GM21515 (cell line): Measurements from ENCODE around the gene VEPH1.

ENCODE experiments used
- ATAC-seq: cut with Tn5 transposase; IDR thresholded peaks from one replicate; pipeline ENCODE4 v1.9.1; 2021; ENCODE audit not compliant: unreplicated experiment

The VEPH1 gene

DNA sequence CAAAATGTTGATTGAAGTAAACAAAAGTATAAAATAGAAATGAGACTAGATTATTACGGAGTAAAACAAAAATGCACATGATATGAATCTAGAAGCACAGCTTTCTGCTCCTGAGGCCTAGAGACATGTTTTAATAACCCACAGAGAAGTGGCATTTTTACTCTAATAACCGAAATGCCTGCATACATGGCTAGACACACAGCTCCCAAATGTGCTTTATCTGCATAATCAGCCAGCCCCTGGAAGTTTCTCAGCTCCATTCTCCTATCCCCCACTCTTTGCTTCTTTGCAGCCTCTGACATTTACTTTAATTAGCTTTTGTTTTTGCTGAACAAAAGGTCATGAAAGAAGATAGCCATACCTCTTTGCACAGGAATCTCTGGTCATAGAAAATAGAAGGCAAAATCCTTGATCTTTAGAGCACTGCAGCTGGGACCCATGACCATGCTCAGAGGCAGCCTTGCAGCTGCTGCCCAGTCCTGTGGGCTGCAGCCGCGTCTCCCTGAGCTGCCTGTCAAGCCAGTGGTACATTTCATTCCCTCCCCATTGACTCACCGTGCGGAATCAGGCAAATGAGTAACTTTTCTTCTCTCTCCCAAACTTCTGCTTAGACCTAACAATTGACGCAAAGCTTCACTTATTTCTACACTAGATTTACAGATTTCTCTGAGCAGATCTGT is at the start of gene VEPH1:
Gene VEPH1, minus strand, starts transcription at position 501 of the 680 bp plus-strand sequence. CDS start 8,067 bp downstream, outside the sequence.
- ATAC-seq, result no peak

DNA sequence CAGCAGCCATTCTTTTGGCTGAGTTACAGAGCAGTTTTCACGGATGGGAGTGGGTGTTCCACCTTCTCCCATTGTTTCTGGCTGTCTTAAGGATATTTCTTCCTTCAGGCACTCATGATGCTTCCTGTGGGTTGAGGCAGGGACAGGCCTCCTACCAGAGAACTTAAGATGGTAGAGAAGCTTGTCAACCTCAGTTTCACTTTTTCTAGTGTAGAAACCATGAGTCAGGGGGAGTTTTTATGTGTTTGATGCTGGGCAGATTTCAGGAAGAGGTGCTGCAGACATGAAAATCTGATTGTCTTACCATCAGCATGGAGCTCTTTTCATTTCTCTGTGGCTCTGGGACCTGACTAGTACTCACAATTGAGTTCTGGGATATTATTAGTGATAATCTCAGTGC is 48.7 kb upstream of the VEPH1 start:
- ATAC-seq, result no peak

DNA sequence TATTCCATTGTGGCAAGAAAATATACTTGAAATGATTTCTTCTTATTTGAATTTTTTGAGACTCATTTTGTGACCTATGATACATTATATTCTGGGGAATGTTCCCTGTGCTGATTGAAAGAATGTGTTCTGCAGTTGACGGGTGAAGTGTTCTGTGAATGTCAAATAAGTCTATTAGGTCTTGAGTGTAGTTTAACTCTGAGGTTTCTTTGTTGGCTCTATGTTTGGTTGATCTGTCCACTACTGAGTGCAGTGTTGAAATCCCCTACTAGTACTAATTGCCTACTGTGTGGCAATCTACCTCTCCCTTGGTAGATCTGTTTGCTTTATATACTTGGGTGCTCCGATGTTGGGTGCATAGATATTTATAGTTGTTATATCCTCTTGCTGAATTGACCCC is 46.3 kb upstream of the VEPH1 start:
- no peak for ATAC-seq

DNA sequence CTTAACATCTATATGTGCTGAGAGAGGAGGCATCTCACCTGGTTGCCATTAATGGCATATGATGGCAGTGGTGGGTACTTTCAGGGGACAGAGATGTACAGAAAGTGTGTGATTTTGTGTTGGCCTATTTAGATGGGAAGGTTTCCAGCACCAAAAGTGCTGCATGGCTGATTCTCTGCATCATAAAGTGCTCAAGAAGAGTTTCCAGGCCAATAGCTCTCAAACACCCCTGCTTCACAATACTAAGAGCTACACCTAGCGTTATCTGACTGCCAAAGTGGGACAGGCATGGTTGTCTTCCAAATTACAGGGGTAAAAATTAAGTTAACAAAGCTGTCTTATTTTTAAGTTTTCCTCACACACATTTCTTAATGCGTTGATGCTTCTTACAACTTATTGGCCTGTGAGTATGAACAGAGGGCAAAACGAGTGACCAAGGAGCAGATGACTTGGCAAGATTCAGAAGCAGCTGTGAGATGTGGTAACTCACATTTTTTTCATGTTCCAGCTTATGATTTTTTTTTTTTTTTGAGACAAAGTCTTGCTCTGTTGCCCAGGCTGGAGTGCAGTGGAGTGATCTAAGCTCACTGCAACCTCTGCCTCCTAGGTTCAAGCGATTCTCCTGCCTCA is 41.4 kb upstream of the VEPH1 start:
- ATAC-seq, result no peak

DNA sequence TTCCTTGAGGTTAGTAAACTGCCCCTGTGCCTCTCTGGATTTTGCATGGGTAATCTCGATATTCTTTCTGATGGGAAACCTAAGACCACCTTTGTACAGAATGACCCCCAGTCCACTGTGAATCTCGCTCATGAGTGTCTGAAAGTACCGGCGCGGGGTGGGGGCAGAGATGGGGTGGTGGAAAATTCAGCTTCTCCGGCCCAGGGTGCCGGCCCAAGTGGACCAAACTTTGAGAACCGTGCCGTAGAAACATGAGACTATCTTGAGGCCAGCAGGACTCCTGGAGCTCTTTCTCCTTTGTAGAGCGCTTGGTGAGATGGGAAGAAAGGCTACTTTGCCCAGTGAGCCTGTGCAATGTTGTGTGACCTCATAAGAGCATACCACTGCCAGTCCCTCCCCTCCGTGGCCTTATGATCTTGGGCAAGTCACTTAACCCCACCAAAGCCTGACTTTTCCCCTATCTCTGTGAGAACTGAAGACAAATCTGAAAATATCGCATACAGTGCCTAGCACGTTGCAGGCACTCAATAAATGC is 40.4 kb upstream of the VEPH1 start:
- ATAC-seq, result no peak

- ATAC-seq, result no peak
Measured at GRCh38 chr3:157542711-157543500, 39.7 kb upstream of the VEPH1 start.

GRCh38 chr3:157541506-157542236 is 38.5 kb upstream of the VEPH1 start:
- ATAC-seq, result no peak

GRCh38 chr3:157540656-157541055 is 37.4 kb upstream of the VEPH1 start:
- ATAC-seq, result no peak

DNA sequence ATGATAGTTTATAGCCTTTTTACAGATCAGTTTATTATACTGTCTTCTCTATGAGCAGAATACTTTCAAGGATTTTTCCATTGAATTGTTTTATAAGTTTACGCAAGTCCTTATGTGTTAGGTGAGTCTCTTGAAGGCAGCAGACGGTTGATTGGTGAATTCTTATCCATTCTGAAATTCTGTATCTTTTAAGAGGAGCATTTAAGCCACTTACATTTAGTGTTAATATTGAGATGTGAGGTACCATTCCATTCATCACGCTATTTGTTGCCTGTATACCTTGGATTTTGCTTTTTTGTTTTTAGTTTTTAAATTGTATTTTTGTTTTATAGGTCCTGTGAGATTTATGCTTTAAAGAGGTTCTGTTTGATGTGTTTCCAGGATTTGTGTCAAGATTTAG is 32.5 kb upstream of the VEPH1 start:
- no peak for ATAC-seq

DNA sequence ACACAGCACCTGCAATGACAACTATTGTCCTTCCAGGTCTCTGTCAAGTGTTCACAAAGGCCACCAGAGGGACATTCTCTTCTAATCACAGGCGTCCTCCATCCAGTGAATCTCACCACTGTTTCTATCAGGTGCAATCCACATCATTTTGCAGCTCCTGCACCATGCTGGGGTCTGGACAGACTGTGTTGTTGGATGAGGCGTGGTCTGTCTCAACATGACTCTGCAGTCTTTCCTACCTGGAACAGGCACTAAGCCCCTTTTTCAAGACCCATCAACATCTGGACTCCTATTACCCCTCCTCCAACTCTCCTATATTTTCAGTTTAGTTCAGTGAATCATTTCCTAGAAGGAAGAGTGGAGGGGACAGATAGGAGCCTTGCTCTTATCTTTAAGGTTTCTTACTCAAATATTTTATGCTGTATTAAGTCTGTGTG is 31.5 kb upstream of the VEPH1 start:
- ATAC-seq, result no peak

DNA sequence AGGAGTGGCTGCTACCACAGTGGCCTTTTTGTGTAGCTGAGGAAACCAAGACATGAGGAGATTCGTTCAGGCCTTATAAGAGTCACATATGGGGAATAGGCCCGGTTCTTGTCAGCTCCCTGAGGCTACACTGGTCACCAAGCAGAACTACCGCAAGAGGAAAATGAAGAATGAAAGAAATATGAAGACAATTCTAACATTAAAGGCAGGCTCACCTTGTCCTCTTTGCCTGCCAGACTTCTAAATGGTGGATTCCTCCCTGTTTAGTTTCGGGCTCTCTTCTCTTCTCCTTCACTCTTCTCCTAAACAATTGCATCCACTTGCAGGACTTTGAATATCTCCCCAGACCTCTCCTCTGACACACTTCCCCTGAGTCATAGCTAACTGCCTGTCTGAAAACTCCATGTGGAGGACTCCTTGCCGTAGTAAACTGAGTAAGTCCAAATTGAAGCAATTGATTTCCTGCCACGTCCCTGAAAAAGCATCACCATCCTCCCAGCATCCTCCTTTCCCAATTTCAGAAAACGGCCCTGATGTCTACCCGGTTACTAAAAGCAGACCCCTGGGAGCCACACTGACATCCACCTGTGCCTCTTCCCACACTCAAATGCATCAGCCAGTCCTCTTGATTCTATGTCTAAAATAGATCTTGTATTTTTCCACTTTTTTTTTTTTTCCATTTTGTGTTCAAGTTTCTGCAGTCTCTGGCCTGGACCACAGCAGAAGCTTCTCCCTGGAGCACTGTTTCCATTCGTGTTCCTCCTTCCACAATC is 30.3 kb upstream of the VEPH1 start:
- no peak for ATAC-seq

DNA sequence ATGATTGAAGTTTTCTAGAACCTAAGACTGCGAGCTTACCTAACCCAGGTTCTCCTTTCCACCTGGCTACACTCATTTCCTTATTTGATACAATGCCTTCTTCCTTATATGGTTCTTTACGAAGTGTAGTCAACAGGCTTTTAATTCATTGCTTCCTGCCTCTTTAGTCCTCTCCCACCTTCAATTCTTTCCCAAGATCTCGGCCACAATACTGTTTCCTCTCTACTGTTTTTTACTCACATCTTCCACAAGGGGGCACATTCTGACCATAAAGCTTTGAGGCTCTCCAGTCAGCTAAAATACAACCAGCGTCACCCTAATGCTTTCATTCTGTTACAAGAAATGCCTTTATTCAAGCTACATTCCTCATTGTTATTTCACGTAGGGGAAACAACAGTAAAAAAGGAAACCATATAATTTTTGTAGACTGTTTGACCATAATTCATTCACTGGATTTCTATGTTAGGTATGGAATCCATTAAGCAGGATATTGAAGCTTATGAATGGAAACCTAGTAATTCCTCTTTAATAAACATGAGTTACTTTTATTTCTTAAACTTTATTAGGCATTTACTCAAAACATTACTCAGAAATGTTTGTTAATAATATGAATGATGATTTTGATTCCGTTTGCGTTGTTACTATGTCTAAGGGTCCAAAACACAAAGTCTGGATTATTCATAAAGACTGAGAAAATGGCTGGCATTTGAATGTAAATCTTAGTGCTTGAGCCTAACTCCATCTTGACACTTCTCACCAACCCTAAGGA is 29.5 kb upstream of the VEPH1 start:
- peak; percentile 87 for ATAC-seq

- no peak for ATAC-seq
Measured at GRCh38 chr3:157531771-157532170, 28.6 kb upstream of the VEPH1 start.

- no peak for ATAC-seq
Measured at GRCh38 chr3:157531301-157531660, 28.1 kb upstream of the VEPH1 start.

DNA sequence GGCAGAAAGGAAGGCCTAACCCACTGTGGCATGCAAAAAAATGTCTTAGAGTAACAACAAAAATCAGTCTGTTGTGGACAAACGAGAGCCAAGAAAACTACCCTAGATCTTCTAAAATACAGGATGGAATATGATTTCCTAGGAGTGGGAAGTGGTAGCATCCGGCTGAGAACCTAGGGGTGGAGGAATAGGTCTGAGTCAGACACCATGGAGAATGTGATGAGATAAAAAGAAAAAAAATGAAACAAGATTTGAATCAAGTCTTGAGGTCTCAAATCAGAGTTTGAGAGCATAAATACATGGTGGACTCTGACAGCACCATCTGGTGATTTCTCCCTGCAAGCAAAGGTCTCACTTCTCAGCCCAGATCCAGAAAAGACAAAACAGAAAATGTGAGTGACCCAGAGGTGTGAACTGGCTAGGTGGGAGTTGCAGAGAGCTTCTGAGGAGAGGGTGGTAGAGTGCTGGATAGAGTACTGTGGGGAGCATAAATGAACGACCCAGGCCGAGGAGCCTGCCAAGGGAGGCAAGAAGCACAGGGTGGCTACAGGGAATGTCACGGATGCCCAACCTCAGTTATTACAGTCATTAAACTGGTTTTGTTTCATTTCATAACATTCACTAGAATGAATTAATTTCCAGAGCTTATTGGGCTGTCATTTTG is 27.6 kb upstream of the VEPH1 start:
- ATAC-seq, result no peak

DNA sequence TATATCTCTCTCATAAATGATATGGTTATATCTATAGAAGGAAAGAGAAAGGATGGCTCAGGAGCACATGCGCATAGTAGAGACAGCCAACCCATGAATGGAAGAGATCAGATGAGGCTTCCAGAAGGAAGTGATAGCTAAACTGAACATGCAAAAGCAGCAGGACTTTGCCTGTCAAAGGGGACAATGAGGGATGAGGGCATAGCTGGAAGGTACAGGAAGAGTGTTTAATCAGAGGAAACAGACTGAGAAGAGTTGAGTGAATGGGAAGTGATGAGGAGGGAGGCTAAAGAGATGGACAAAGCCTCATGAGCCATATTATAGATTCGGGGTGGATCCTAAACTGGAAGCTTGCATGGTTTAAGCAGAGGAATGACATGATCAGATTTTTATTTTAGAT is 26.5 kb upstream of the VEPH1 start:
- no peak for ATAC-seq

GRCh38 chr3:157529085-157529484 is 25.9 kb upstream of the VEPH1 start:
- no peak for ATAC-seq

DNA sequence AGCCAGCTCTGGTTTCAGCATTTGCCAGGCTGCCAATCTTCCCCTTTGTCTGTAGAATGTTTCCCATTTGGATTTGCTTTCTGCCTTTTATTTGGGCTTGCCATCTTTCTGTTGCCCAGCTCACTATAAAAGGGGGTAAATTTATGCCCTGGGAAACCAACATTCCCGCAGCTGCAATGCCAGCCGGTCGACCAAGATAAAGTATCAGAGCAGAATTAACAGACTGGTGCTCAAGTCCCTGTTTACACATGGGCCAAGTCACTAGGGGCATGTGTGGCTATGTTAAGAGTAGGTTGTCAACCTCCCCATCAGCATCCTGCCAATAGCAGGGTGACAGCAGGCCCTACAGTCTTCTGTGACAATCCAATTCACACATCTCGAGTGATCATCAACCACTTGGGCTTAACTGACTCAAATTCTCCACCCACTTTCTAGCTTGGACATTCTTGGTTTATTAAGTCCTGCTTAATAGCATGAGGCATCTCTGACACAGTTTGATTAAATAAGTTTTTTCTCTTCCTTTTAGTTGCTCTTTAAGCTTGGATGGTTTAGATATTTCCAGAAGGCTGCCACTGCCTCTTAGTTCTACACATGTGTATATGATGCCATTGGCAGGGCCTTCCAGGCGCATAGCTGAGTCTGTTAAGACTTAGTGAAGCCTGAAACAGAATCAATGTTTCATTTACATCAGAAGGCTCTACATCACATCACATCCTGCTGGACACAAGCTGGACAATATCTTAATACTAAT is 24.1 kb upstream of the VEPH1 start:
- no peak for ATAC-seq
